ACHN (cell line): ENCODE results near the gene FBN3.

ENCODE experiments used
- DNase-seq: peaks from one replicate; pipeline ENCODE4 v3.0.0-alpha.2; 2015
- in situ Hi-C: cut with HindIII; loops from 2 replicates; pipeline ENCODE4 v1.10.0; 2017; ENCODE audit warnings: low sequenced_read_pairs, low pct_ligation_motif_present, low pct_unique_long_range_greater_than_20kb

FBN3 gene

DNA sequence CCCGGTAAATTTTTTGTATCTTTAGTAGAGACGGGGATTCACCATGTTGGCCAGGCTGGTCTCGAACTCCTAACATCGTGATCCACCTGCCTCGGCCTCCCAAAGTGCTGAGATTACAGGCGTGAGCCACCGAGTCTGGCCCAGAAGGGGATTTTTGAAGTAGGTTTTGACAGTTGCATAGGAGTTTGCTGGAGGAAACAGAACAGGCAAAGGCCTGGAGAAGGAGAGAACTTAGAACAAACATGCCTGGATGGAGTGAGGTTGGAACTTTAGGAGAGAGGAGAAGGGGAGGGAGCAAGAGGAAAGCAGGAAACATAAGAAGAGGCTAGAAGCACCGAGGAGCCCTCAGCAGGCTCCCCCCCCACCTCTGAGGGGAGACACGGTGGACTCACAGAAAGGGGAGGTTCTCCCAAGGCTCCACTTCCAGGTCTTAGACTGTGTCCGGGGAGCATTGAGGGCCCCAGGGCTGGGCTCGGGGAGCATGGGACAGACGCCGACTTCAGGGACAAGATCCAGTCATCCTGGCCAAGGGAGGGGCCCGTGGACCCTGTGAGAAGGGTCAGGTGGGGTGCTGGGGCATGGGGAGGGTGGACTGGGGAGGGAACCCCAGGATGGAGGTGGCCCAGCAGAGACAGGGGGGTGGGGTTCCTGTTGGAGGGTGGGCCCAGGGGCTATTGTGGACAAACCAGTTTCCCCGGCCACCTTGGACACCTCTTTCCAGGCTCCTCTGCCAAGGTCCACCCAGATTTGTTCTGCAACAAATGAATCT, 1.8 kb upstream of the FBN3 start:
- in situ Hi-C loops: no loop called here
- DNase-seq: no peak

DNA sequence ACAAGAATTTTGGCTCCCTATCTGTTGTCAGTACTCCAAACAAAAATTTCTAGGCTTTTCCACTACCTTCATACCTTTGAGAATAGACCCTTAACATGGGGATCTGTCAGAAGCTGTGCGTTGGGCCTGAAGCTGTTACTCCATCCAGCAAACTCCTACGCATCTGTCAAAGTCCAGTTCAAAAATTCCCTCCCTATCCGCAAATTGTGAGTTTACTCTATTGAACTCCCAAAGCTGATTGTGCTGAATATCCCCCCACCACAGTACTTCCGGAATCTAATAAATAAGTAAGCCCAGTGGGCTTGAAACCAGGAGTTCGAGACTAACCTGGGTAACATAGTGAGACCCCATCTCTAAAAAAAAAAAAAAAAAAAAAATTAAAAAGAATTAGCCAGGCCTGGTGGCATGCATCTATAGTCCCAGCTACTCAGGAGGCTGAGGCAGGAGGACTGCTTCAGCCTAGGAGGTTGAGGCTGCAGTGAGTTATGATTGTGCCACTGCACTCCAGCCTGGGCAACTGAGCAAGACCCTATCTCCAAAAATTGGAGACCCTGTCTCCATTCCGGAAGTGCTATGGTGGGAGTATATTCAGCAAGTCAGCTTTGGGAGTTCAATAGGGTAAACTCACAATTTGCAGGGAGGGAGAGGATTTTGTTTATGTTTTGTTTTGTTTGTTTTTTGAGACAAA, 930 bp upstream of the FBN3 start:
- no peak for DNase-seq
- in situ Hi-C loops: no loop called here

DNA sequence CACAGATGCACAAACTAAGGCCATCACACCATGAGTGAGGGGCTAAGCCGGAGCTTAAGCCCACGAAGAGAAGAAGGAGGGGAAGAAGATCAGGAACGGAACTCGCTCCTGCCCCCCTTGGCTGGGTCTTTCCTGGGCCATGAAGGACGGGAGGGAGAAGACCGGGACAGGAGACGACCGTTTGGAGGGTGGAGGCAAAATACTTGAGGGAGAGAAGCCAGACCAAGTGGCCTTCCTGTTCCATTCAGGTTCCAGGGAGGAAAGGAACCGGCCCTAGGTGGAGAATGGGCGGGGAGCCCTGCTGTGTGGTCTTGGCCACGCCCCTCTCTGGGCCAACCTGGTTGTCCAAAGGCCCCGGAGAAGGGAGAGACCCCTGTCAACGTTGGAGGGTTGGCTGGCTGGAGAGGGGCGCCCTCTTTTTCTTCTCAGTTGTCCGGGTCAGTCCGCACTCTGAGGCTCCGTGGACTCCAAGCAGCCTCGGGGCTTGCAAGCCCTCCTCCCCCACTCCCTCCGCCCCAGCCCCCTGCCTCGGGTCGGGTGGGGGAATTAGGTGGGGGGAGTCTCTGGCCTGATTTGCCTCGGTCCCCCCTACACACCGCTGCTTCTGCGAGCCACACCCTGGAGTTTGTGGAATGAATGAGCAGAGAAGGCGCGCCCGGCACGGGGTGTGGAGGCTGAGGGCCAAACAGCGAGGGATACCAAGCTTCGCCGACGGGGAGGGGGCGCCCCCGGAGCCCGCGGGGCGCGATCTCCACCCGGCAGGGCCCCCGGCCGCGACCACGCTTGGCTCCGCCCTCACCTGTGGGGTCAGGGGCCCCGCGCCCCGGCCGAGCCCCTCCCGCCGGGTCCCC, 757 bp downstream of the FBN3 start:
- in situ Hi-C loops: no loop called here
- no peak for DNase-seq

DNA sequence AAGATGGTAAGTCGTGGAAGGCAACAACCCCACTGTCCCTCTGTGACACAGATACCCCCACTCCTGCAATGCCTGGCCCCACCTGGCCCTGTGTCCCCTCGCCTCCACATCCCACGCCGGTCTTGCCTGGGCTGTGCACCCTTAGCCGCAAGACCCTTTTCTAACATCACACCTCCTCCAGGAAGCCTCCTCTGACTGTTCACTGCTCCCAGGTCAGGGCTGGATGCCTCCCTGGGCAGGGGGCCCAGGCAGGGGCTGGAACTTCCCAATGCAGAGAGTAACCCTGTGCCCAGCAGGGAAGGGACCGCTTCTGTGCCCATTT, 1.3 kb downstream of the FBN3 start:
- in situ Hi-C loops: no loop called here
- no peak for DNase-seq

DNA sequence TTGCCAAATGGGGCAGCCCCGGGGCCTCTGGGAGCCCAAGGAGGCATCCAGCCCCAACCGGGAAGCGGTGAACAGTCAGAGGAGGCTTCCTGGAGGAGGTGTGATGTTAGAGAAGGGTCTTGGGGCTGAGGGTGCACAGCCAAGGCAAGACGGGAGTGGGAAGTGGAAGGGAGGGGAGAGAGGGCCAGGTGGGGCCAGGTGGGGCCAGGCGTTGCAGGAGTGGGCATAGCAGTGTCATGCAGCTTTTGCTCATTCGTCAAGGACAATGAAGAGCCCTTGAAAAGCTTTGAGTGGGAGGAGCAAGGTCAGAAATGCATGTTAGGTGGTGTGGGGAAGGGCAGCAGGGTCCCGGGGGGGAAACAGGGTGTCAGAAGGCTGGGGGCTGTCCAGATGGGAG, 1.8 kb downstream of the FBN3 start:
- in situ Hi-C loops: no loop called here
- DNase-seq: no peak

DNA sequence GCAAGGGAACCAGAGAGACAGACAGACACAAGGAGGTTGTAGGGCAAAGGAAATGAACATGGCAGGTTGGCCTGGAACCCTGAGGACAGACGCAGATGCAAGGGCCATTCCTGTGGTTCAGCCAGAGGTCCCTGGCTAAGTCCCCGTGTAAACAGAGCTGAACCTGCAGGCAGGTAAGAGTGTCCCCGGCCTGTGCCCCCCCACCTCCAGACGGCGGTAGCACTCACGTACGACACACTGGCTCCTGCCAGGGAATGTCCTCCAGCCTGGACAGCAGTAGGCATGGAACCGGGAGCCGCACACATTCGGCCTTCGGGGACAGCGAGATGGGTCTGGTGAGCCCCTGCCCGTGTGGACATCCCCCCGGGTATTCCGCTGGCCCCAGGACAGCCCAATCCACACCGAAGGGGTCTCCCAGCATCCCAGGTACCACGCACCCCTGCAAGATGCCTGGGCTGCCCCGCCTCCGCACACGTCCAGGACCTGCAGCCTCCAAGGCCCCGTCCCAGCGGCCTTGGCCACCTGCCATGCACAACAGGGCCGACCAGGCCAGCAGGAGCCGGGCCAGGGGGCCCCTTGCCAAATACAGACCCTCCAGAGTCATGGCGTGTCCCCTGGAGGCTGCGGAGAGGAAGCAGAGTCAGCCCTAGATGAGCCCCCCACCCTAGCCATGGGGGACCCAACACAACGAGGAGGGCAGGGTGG, 2.4 kb downstream of the FBN3 start:
- in situ Hi-C loops: no loop called here
- no peak for DNase-seq

DNA sequence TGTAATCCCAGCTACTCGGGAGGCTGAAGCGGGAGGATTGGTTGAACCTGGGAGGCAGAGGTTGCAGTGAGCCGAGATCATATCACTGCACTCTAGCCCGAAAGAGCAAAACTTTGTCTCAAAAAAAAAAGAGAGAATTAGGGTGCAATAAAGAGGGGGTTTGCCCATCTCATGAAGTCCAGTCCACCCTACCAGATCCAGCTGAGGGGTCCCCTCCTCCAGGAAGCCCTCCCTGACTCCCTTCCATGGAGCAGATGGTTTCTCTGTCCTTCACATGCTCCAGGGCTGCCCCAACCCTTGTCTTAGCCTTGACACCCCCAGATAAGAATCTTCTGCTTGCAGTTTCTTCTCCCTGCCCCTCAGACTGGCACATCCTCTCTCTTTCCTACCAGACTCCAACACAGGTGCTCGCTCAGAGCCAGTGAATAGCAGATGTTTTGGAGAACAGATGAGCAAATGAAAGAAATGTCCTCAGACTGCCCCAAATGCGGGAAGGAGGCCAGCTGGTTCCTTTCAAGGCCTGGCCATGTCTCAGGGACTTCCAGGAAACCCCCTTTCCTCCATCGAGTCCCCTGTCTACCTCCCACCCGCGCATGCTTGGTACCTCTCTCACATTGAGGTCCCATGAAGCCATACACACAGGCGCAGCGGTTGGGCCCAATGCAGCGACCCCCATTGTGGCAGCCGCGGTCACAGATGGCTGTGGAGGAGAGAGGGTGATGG, 5.0 kb downstream of the FBN3 start:
- in situ Hi-C loops: no loop called here

DNA sequence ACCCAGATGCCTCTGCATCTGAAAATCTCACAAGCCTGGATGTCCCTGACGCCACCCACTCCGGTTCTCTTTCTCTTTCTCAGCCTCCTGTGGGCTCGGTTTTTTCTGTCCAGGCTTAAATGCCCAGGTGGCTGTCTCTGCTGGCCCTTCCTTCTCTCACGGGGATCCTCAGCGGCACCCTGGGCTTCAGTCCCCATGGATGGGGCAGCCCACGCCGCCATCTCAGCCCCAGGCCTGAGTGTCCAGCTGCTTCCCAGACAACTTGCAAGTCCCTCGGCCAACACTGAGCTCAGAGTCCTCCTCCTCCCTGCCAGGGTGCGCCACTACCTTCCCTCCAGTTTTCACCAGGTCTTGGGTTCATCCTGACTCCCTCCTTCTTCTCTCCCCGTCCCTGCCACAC, 6.4 kb downstream of the FBN3 start:
- DNase-seq: no peak
- in situ Hi-C loops: no loop called here

More for the DNA sequence above, 5.0 kb downstream of the FBN3 start:
- DNase-seq: no peak

DNA sequence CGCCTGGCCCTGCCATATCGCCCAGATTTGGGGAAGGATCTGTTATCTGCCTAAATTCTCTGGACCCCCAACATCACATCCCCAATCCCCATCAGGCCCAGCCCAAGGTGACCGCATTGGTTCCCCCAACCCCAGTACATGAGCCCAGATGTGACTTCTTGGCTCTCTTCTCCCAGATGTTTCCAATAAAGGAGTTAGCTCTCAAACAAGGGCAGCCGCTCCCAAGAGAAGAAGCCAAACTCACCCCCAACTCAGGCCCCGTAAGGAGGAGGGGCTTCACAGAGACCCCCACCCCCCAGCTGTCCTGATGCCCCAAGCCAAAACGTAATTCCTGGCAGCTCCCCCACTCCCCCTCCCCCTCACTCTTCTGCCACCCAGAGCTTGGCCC, 6.9 kb downstream of the FBN3 start:
- DNase-seq: no peak
- in situ Hi-C loops: no loop called here

DNA sequence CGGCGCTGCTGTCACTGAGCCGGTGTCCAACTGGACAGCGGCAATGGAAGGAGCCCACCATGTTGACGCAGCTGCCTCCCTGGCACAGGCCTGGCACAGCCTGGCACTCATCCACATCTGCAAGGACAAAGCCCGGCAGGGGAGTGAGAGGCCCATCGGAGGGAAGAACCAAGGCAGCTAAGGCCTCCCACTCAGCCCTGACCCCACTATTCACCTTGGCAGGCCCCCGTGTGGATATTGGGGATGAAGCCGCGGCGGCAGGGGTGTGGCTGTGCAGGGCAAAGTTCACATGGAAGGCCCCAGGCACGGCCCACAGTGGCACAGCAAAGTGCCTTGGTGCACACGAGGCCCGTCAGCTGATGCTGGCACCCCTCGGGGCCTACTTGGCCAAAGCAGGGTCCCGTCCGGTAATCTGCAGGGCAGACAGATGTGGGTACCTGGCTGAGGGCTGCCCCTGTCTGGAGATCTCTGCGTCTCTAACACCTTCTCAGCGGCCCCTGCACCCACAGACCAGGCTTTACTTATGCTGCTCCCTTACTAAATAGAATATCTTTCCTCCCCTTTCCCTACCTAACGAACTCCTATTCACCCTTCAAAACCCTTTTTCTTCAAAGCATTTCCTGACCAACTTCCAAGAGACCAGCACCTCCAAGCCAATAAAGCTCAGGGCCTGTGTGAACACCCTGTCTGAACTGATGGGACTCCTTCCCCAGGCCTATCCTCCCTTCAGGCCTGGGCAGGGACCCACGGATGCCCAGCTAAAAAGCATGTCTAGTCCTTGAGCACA, 7.5 kb downstream of the FBN3 start:
- DNase-seq: no peak
- in situ Hi-C loops: no loop called here

DNA sequence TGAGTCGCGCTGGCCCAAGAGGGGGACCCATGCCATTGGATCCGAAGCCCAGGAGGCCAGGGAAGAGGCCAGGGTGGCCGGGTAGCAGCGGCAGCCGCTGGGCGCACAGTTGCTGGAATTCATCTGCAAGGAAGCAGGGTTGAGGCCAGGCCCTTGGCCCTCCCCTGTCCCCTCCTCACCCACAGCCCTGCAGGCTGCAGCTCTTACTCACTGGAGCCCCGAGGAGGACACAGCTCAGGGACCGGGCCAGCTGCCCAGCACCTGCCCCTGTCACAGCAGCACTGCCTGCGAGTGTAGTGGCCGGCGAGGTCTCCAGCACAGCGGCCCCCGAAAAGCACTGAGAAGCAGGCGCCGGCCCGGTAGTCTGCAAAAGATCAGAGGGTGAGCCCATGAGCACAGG, 11.2 kb downstream of the FBN3 start:
- in situ Hi-C loops: no loop called here
- no peak for DNase-seq

DNA sequence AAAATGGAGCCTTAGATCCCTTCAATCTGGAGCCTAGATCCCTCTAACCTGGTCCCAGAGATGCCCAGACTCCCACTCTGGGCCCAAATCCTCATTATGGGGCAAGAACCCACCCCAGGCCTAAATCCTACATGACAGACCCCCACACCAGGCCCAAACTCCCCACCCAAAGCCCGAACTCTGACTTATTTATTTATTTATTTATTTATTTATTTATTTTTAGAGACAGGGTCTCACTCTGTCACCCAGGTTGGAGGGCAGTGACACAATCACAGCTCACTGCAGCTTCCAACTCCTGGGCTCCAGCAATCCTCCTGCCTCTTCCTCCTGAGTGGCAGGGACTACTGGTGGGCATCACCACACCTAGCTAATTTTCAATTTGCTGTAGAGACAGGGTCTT, 12.0 kb downstream of the FBN3 start:
- DNase-seq: no peak
- in situ Hi-C loops: no loop called here

DNA sequence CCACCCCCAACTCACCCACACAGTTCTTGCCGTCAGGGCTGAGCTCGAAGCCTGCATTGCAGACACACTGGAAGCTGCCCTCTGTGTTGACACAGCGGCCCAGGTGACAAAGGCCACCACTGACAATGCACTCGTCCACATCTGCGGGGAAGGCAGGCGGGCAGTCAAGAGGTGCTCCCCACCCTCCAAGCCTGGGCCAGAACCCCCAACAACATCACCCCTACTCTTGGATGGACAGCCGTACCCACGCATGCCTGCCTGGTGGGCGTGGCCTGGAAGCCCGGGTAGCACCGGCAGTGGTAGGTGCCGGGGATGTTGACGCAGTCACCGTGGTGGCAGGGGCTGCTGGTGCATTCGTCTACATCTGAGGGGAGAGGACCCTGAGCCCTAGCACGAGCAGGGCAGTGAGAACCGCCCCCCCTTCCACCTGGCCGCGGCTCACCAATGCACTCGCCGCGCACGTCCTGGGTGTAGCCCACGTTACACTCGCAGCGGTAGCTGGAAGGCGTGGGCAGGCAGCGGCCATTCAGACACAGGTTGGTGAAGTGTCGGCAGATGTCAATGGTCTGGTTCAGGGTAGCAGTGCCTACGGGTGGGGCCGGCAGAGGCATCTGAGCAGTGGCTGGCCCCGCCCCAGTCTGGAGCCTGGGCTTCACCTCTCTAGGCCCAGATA, 13.3 kb downstream of the FBN3 start:
- no peak for DNase-seq
- in situ Hi-C loops: no loop called here

DNA sequence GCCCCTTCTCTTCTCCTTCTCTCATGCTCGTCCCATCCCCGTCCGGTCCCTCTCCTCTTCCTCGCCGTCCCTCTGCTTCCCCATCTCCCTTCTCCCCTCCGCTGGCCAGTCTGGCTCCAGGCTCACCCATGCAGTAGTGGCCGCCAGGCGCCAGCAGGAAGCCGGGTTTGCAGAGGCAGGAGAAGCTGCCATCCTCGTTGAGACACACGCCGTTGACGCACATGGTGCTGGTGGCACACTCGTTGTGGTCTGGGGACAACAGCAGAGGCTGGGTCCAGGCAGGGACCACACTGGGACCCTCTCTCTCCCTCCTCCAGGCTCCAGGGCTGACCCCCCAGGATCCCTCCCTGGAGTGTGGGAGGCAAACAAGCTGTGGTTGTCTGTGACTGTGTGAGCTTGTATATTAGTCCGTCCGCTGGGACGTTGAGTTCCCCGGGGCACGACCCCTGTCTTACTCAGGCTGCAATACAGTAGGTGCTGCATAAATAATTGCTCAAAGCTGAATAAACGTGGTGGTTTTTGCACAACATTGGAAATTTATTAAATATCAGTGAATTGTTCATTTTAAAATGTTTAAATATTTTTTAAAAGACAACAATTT, 16.4 kb downstream of the FBN3 start:
- DNase-seq: no peak
- in situ Hi-C loops: no loop called here

DNA sequence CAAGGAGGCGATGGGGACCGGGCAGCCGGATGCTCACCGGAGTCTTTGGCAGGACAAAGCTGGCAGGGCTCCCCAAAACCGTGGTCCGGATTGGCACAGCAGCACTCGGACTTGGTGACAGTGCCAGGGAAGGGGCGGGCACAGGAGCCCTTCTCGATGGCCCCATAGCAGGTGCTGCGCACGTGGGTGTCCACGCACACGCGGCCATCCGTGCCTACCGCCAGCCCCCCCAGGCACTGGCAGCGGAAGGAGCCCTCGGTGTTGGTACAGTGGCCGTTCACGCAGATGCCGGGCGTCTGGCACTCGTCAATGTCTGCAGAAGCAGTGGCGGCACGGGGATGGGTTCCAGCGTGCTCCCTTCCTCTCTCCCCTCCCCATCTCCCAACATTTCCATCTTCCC, 17.9 kb downstream of the FBN3 start:
- DNase-seq: no peak

DNA sequence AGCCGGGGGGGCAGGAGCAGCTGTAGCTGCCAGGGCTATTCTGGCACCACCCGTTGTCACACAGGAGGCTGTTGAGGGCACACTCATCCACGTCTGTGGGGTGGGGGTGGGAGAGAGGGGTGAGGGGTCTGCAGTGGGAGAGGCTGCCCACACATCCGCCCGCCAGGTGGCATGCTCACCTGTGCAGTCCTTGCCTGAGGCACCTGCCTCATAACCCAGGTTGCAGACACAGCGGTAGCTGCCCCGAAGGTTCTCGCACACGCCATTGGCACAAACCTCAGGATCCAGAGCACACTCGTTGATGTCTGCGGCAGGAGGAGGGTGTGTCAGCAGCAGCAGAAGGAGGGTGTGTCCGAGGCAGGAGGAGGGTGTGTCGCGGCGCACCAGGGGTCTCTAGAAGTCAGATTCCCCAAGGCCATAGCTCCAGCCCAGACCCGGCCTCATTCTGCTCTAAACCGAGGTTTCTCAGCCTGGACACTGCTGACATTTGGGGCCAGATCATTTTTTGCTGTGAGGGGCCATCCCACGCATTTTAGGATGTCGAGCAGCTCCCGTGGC, 20.3 kb downstream of the FBN3 start:
- in situ Hi-C loops: no loop called here
- no peak for DNase-seq

More for the DNA sequence above, 17.9 kb downstream of the FBN3 start:
- in situ Hi-C loops: no loop called here

DNA sequence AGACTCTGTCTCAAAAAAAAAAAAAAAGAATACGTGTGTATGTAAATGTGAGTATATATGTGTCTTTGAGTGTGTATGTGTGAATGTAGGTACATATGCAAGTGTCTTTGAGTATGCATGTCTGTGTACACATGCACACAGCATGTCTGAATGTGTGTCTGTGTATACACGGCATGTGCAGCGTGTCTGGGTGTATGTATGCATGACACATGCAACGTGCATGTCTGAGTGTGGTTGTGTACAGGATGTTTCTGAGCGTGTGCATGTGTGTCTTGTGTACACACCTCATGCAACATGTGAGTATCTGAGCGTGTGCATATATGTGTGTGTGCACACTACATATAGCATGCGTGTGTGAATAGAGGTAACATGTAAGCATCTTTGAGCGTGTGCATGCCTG, 20.8 kb downstream of the FBN3 start:
- DNase-seq: no peak
- in situ Hi-C loops: no loop called here
